Kidney (tissue), 14 donors: ENCODE measurements around the gene WFDC1. TPM values are rescaled to one million over a fixed set of nuclear protein-coding genes. Genes with fewer than 3 reads are reported as not detected.

ENCODE experiments used
- DNase-seq, 5 donors: peaks; one replicate each; pipeline ENCODE4 v3.0.0-alpha.2; 2013 to 2020
- FAIRE-seq: peaks from 2 replicates; lab custom pipeline; 2012; peaks lifted over from hg19 to GRCh38; lab: Jason Lieb, UNC
- H3K27ac ChIP-seq, 2 donors: one replicate each; pipeline ENCODE4 v1.7.0; 2013; ENCODE audit warnings: low read depth in 2 of 2, low read length in 2 of 2, inconsistent platforms in 1 of 2
- H3K27me3 ChIP-seq: one replicate; pipeline ENCODE4 v1.7.1; 2013; ENCODE audit warnings: low read length, inconsistent platforms; ENCODE audit not compliant: control insufficient read depth, insufficient read depth
- H3K36me3 ChIP-seq, 3 donors: one replicate each; pipeline versions ENCODE4 v1.7.0 to v1.7.1; 2013; ENCODE audit warnings: low read length in 3 of 3, control low read depth in 1 of 3, inconsistent platforms in 1 of 3; ENCODE audit not compliant: insufficient read depth in 3 of 3, control insufficient read depth in 2 of 3
- H3K4me1 ChIP-seq, 3 donors: one replicate each; pipeline versions ENCODE4 v1.7.0 to v1.7.1; 2013; ENCODE audit warnings: low read length in 3 of 3, inconsistent platforms in 1 of 3, low read depth in 1 of 3; ENCODE audit not compliant: control insufficient read depth in 2 of 3, insufficient read depth in 2 of 3
- H3K4me3 ChIP-seq, 3 donors: one replicate each; pipeline versions ENCODE4 v1.7.0 to v1.8.1; 2013; ENCODE audit warnings: low read length in 3 of 3, control low read depth in 1 of 3, inconsistent platforms in 1 of 3
- H3K9ac ChIP-seq, 3 donors: one replicate each; pipeline versions ENCODE4 v1.7.0 to v1.7.1; 2013; ENCODE audit warnings: low read length in 3 of 3, control low read depth in 1 of 3, inconsistent platforms in 1 of 3
- H3K9me3 ChIP-seq, 3 donors: one replicate each; pipeline versions ENCODE4 v1.7.0 to v1.7.1; 2013; ENCODE audit warnings: low read length in 3 of 3, control low read depth in 1 of 3, inconsistent platforms in 1 of 3; ENCODE audit not compliant: control insufficient read depth in 2 of 3, insufficient read depth in 1 of 3
- CTCF ChIP-seq: IDR thresholded peaks from 3 replicates; pipeline ENCODE4 v1.5.1; 2012; ENCODE audit warnings: mild to moderate bottlenecking, moderate library complexity, borderline replicate concordance; ENCODE audit not compliant: insufficient read depth; ENCODE audit errors: extremely low read depth
- intact Hi-C: fragments of 100-400 bp; cut with DNase I; formaldehyde crosslinking; loops from one replicate; pipeline ENCODE4 v1.11.1; 2022
- polyA plus RNA-seq: library from polyadenylated mRNA; stranded (reverse); fragments of 350-450 nt; fragmentation: Illumina TruSeq; extraction: RNeasy Lipid Tissue Mini Kit (QIAGEN cat#74804); gene quantifications from one replicate; pipeline ENCODE4 v1.2.3, GENCODE V29; 2014; ENCODE audit warnings: low read depth, low replicate concordance; ENCODE audit not compliant: insufficient read depth
- total RNA-seq: library from RNA; stranded (reverse); fragmentation: NEBNext Ultra II Directional; extraction: Animal tissue kit (Norgen Biotek cat#: 25700); gene quantifications from one replicate; pipeline ENCODE4 v1.2.1, GENCODE V29; 2021
- donor health status: control.
- donor health status: control.
- donor health status: control.
- donor health status: control.
- donor health status: control.
- donor health status: DM: yes; HTN: yes; CAD: no.
- donor health status: Normal renal cell carcinoma (clear cell type).

The WFDC1 gene
- total and polyA plus RNA-seq, 2 donors from 2014 or later: 11.1 to 34.8 TPM

DNA sequence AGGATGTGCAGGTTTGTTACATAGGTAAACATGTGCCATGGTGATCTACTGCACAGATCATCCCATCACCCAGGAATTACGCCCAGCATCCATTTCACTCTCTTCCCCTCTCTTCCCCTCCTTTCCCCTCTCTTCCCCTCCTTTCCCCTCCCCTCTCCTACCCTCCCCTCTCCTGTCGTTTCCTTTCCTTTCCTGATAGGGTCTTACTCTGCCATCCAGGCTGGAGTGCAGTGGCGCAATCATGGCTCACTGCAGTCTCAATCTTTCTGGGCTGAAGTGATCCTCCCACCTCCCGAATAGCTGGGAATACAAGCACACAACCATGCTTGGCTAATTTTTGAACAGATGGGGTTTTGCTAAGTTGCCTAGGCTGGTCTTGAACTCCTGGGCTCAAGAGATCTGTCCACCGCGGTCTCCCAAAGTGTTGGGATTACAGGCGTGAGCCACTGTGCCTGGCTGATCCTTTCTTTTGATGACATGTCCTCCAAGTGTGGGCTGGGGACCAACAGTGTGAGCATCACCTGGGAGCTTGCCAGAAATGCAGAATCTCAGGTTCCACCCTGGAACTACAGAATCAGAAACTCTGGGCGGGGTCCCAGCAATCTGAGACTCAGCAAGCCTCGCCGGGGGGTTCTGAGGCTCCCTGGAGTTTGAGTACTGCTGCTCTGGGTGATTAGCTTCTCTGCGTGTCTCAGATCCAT is 84.5 kb downstream of the WFDC1 start:
- H3K4me3 ChIP-seq: no peak overlapping the region
- no peaks in the 10 kb centered on the region for H3K27me3 ChIP-seq
- intact Hi-C loops: no loop called here
- no peak overlapping the region for H3K27ac ChIP-seq
- no peak overlapping the region for H3K9ac ChIP-seq
- peak in 1 of 5 donors; percentile 23 for DNase-seq
- H3K9me3 ChIP-seq: peaks cover 0 to 2% (median 0%) of the 10 kb centered on the region in 3 donors
- H3K36me3 ChIP-seq: no peaks in the 10 kb centered on the region
- TF ChIP-seq CTCF: no peak
- FAIRE-seq: no peak
- peaks cover 0 to 2% (median 0%) of the 10 kb centered on the region in 3 donors for H3K4me1 ChIP-seq

Other genes with a start within 250 kb of the WFDC1 start
- gene MBTPS1, start 177.9 kb upstream of the WFDC1 start, total RNA-seq: 91.7 TPM
- gene MBTPS1, start 177.9 kb upstream of the WFDC1 start, polyA plus RNA-seq: 45.5 TPM
- 13.3 TPM for gene HSDL1, start 149.7 kb upstream of the WFDC1 start, total RNA-seq
- 12.1 TPM for gene HSDL1, start 149.7 kb upstream of the WFDC1 start, polyA plus RNA-seq
- gene DNAAF1, start 149.6 kb upstream of the WFDC1 start, total RNA-seq: 4.8 TPM
- 2.4 TPM for gene DNAAF1, start 149.6 kb upstream of the WFDC1 start, polyA plus RNA-seq
- gene TAF1C, start 107.8 kb upstream of the WFDC1 start, total RNA-seq: 64.7 TPM
- gene TAF1C, start 107.8 kb upstream of the WFDC1 start, polyA plus RNA-seq: 24.7 TPM
- 0.72 TPM for gene ADAD2, start 103.7 kb upstream of the WFDC1 start, total RNA-seq
- gene ADAD2, start 103.7 kb upstream of the WFDC1 start, polyA plus RNA-seq: 0.80 TPM
- gene KCNG4, start 54.9 kb upstream of the WFDC1 start, total RNA-seq: not detected
- not detected for gene KCNG4, start 54.9 kb upstream of the WFDC1 start, polyA plus RNA-seq
- gene ATP2C2, start 73.7 kb downstream of the WFDC1 start, total RNA-seq: 2.2 TPM
- 2.6 TPM for gene ATP2C2, start 73.7 kb downstream of the WFDC1 start, polyA plus RNA-seq
- 30.6 TPM for gene MEAK7, start 209.8 kb downstream of the WFDC1 start, total RNA-seq
- 6.3 TPM for gene MEAK7, start 209.8 kb downstream of the WFDC1 start, polyA plus RNA-seq